ENCODE measurements around the gene LRCH1. TPM values are rescaled to one million over a fixed set of nuclear protein-coding genes. Genes with fewer than 3 reads are reported as not detected.
"Not testable (repeated sequence)": the region's sequence is repeated elsewhere in the genome, so short reads cannot be mapped to it uniquely, and the experiment has no call there.

The LRCH1 gene
- total RNA-seq, 1 donor from 2014 or later = 13.1 TPM

DNA sequence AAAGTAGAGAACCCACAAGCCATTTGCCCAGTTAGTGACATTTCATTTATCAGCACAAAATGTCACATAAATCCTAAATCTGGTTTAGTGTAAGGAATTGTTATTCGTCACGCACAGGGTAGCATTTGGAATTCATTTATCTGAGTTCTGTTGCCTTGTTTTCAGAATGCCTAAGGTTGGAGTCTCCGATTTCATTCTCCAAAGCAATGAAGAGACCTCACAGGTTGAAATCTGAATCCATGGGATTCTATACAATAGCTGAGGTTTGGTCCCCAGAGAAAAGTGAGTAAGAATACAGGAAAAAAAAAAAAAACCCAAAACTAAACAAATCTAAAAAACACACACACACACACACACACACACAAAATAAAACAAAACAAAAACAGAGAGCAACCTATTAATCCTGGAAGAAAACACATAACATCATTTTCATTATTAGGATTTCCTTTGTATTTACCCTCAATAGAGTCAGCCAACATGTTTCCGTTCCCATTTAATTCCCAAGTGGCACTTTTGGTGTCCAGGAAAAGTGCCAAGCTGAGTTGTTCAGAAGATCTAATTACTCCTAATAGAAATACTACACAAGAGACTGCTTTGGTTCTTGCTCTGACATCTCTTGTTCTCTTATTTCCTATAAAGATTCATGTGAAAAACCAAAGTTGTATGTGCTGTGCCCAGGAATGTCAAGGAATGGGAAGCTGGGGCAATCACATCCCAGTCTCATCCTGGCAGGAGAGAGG lies 36.2 kb upstream of the LRCH1 start:
- H3K4me3 ChIP-seq = no peak overlapping the region
- peaks cover 30% of the 10 kb centered on the region for H3K4me1 ChIP-seq
- intact Hi-C loops (cut with micrococcal nuclease) = no loop called here
- TF ChIP-seq, protein P1, sequence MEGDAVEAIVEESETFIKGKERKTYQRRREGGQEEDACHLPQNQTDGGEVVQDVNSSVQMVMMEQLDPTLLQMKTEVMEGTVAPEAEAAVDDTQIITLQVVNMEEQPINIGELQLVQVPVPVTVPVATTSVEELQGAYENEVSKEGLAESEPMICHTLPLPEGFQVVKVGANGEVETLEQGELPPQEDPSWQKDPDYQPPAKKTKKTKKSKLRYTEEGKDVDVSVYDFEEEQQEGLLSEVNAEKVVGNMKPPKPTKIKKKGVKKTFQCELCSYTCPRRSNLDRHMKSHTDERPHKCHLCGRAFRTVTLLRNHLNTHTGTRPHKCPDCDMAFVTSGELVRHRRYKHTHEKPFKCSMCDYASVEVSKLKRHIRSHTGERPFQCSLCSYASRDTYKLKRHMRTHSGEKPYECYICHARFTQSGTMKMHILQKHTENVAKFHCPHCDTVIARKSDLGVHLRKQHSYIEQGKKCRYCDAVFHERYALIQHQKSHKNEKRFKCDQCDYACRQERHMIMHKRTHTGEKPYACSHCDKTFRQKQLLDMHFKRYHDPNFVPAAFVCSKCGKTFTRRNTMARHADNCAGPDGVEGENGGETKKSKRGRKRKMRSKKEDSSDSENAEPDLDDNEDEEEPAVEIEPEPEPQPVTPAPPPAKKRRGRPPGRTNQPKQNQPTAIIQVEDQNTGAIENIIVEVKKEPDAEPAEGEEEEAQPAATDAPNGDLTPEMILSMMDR (IDR thresholded peaks at IDR 0.05; ENCODE audit: borderline replicate concordance) = no peak
- H3K27me3 ChIP-seq (ENCODE audit: low read depth) = no peaks in the 10 kb centered on the region
- H3K9me3 ChIP-seq (replicated peaks) = peaks cover 6% of the 10 kb centered on the region
- H3K27ac ChIP-seq (replicated peaks) = peak overlapping the region; percentile 50
- H3K36me3 ChIP-seq = no peaks in the 10 kb centered on the region
- DNase-seq = no peak

DNA sequence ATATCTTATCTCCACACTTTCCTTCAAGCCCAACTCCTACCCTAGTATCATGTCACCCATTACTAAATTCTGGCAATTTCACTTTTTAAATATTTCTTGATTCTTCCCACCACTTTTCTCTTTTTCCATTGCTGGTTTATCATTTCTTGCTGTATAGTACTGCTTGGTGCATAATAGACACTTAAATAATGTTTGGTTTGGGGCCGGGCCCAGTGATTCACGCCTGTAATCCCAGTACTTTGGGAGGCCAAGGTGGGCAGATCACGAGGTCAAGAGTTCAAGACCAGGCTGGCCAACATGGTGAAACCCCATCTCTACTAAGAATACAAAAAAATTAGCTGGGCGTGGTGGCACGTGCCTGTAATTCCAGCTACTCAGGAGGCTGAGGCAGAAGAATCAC lies 35.2 kb upstream of the LRCH1 start:
- intact Hi-C loops (cut with micrococcal nuclease); DNase-seq; H3K4me3 ChIP-seq; H3K27me3 ChIP-seq (ENCODE audit: low read depth); H3K27ac ChIP-seq (replicated peaks); H3K9me3 ChIP-seq (replicated peaks); H3K36me3 ChIP-seq: not testable (repeated sequence)
- peaks cover 40% of the 10 kb centered on the region for H3K4me1 ChIP-seq

DNA sequence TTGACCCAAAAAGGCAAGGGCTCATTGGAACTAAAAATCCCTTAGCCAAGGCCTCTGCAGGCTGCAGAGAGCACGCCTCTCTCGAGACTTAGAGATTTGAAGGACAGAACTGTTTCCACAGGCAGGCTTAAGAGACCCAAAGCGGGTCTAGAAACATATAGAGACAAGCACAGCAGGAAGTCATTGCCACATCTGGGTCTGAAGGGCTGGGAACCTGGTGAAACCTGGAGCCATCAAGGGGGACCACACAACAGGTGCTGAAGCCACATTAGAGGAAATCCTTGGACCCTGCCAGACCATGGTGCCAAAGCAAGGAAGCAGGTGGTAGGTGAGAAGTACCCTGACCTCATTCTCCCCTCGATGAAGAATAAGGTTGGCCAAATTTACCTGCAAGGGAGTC lies 33.8 kb upstream of the LRCH1 start:
- Histone ChIP-seq H3K27ac (replicated peaks) (peak overlapping the region; percentile 44), H3K36me3 (no peaks in the 10 kb centered on the region), H3K4me1 (peaks cover 53% of the 10 kb centered on the region), H3K4me3 (no peak overlapping the region), H3K9me3 (replicated peaks) (peaks cover 6% of the 10 kb centered on the region), H3K27me3 (ENCODE audit: low read depth) (no peaks in the 10 kb centered on the region)
- TF ChIP-seq, protein P1 (IDR thresholded peaks at IDR 0.05; ENCODE audit: borderline replicate concordance) = no peak
- intact Hi-C loops (cut with micrococcal nuclease) = no loop called here
- DNase-seq = no peak

DNA sequence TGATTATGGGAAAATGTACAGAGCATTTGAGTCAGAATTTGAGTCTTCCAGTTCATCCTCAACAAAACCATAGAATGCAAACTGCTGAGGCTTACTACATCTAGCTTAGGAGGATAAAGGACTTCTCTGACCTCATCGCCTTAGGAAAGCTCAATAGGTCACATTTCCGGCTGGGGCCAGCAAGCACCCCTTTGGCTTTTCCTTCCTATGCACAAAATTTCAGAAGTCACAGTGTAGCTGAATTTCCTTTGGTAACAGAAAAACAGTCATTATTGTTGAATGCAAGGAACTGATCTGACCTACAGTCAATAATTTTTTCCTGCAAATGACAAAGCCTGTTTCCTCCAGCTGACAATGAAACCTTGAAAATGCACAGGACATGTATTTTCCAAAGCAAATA lies 32.8 kb upstream of the LRCH1 start:
- Histone ChIP-seq H3K27ac (replicated peaks) (peak overlapping the region; percentile 44), H3K4me1 (peaks cover 53% of the 10 kb centered on the region), H3K36me3 (no peaks in the 10 kb centered on the region), H3K9me3 (replicated peaks) (peaks cover 6% of the 10 kb centered on the region), H3K4me3 (no peak overlapping the region), H3K27me3 (ENCODE audit: low read depth) (no peaks in the 10 kb centered on the region)
- TF ChIP-seq, protein P1 (IDR thresholded peaks at IDR 0.05; ENCODE audit: borderline replicate concordance) = no peak
- intact Hi-C loops (cut with micrococcal nuclease) = no loop called here
- no peak for DNase-seq

DNA sequence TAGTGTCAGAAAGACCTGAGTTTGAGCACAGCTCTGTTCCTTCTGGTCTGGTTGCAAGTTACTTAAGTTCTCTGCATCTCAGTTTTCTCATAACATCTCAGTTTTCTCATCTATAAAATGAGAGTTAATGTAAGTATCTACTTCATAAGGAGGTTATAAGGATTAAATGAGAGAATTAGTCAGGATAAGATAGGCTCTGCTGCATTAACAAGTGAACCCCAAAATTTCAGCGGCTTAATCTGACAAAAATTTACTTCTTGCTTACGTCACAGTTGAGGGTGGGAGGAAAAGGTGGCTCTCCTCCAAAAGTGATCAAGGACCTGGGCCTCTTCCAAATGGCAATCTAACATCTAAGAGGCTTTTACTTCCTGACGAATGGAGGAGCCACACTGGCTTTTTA lies 31.5 kb upstream of the LRCH1 start:
- TF ChIP-seq, protein P1 (IDR thresholded peaks at IDR 0.05; ENCODE audit: borderline replicate concordance) = no peak
- H3K27me3 ChIP-seq (ENCODE audit: low read depth) = no peaks in the 10 kb centered on the region
- peaks cover 6% of the 10 kb centered on the region for H3K9me3 ChIP-seq (replicated peaks)
- H3K4me3 ChIP-seq = no peak overlapping the region
- DNase-seq = no peak
- no peaks in the 10 kb centered on the region for H3K36me3 ChIP-seq
- intact Hi-C loops (cut with micrococcal nuclease) = no loop called here
- H3K27ac ChIP-seq (replicated peaks) = peak overlapping the region; percentile 54
- peaks cover 47% of the 10 kb centered on the region for H3K4me1 ChIP-seq

DNA sequence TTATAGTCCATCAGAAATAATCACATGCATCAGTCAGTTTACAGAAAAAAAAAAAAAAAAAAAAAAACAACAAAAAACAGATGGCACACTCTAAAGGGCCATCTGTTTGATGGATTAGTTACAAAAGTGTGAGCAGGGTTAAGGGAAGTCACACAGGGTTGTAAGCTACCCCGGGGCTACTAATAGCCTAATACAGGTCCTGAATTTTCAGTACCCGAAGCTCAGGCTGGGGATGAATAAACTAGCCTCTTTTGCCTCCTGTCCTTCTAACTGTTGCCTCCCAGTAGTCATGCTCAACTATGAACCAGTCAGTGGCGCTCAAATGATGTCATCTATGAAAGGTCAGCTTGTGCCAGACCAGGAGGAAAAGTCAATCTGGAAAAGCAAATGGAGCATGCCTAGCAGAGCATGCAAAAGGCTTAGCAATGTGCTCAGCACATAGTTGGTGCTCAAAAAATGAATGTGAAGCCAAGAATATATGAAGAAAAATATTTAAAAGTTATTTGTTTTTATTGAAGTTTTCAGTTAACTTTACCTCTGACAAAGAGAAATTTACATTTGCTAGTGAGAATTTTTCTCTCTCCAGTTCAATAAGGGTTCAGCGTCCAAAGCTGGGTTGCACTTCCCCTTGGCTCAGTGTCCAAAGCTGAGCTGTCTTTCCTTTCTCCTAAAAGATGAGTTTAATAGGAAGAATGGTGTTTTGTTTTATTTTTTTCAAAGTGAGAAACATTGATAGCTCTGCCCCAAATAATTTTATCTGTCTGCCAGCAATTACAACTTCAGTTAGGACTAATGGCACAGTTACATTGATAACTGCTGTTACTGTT lies 30.8 kb upstream of the LRCH1 start:
- Histone ChIP-seq H3K4me3 (no peak overlapping the region), H3K27ac (replicated peaks) (peak overlapping the region; percentile 54), H3K9me3 (replicated peaks) (peaks cover 6% of the 10 kb centered on the region), H3K4me1 (peaks cover 41% of the 10 kb centered on the region), H3K36me3 (no peaks in the 10 kb centered on the region), H3K27me3 (ENCODE audit: low read depth) (no peaks in the 10 kb centered on the region)
- TF ChIP-seq, protein P1 (IDR thresholded peaks at IDR 0.05; ENCODE audit: borderline replicate concordance) = no peak
- no peak for DNase-seq
- intact Hi-C loops (cut with micrococcal nuclease) = no loop called here

Measured in left ventricle myocardium inferior (tissue), 1 donor.